GM18951 (cell line): ENCODE data around the gene ZNF629.
A peak's percentile ranks its signal among the peaks of the same experiment; 100 is the strongest.

Source experiments
- POLR2A ChIP-seq: IDR thresholded peaks from 4 replicates; pipeline ENCODE4 v1.6.1; 2011; ENCODE audit warnings: mild to moderate bottlenecking; ENCODE audit not compliant: insufficient read length, insufficient read depth; ENCODE audit errors: extremely low read depth
- in situ Hi-C: fragments of 300-500 bp; cut with MboI; formaldehyde crosslinking; loops from one replicate; pipeline ENCODE4 v1.12.0; 2022; ENCODE audit warnings: low sequenced_read_pairs, mixed read lengths, inconsistent platforms; ENCODE audit not compliant: unreplicated experiment

ZNF629 gene

DNA sequence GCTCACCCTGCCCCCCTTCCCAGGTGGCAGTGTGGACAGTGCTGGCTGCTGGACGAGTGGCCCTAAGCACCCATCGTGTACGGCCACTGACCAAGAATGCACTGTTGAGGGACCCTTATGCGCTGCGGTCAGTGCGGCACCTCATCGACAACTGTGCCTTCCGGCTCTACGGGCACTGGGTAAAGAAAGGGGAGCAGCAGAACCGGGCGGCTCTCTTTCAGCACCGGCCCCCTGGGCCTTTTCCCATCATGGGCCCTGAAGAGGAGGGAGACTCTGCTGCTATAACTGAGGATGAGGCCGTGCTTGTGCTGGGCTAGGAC, 30.3 kb downstream of the ZNF629 start:
- TF ChIP-seq POLR2A: no peak
- in situ Hi-C loops: no loop called here

DNA sequence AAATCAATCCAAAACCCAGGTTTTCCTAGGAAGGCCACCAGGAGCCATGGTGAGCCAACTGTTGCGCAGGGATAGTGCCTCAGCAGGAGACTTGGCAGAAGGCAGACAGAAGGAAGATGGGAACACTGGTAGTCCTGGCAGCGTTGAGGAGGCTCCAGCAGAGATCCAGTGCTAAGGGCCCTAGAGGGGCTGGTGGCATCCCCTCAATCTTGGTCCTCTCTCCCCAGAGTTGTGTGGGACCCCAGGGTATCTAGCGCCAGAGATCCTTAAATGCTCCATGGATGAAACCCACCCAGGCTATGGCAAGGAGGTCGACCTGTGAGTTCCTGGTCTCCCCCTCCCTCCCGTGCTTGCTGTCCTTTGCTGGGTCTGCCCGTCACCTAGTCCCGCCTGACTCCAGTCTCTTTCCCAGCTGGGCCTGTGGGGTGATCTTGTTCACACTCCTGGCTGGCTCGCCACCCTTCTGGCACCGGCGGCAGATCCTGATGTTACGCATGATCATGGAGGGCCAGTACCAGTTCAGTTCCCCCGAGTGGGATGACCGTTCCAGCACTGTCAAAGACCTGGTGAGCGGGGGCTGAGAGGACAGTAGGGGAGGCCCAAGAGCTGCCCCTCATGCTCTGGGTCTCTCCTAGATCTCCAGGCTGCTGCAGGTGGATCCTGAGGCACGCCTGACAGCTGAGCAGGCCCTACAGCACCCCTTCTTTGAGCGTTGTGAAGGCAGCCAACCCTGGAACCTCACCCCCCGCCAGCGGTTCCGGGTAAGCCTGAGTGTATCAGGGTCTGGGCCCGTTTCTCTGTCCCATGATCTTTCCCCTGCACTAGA, 30.8 kb downstream of the ZNF629 start:
- in situ Hi-C loops: no loop called here
- no peak for TF ChIP-seq POLR2A

DNA sequence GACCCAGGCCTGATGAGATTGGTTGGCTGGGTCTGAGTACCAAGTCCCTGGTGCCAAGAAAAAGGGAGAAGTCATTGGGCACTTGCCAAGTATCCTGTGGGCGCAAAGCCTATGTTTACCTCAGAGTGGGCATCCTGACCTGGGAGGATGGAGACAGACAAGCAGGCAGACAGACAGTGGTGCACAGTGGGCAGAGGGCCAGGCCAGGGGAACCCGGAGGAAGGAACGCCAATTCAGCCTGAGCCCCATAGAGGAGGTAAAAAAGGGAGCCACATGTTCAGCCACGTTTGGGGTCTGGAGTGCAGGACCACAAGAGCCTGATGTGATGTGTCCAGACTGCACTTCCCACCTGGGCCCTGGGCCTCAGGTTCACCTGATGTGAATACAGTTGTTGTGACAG, 33.4 kb downstream of the ZNF629 start:
- in situ Hi-C loops: no loop called here
- TF ChIP-seq POLR2A: no peak

DNA sequence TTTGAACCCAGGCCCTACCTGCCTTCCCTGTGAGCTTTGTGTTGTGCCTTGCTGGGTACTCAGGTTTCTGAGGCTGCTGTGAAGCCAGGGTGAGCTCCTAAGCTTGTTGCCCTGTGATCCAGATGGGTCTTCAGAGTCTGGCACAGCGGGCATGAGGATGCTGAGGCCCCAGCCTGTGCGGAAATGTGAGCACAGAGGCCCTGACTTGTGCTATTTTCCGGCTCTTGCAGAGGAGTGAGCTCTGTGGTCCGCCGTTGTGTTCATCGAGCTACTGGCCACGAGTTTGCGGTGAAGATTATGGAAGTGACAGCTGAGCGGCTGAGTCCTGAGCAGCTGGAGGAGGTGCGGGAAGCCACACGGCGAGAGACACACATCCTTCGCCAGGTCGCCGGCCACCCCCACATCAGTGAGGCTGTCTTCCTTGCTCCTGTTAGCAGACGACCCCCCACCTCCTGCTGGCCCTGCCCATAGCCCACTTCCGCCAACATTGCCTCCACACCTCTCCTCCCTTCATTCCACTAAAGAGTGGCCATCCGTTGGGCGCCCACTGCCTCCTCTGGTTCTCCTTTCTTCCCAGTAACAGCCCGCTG, 36.0 kb downstream of the ZNF629 start:
- in situ Hi-C loops: no loop called here

DNA sequence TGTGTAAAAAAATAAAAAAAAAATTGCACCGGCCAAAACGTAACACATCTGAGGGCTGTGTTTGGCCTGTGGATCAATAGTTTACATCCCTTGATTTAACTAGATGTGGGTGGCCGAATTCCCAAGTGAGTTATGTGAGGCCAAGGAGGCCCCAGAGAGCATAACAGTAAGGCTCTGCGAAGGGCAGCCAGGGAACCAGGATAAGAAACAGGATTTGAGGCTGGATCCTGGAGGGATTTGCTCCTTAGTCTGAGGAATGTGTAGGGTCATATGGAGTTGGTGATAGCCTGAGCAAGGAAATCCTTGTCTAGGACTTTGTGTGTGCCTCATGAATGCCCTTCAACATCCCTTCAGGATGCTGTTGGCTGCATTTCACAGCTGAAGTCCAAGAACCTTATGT, 36.8 kb downstream of the ZNF629 start:
- in situ Hi-C loops: no loop called here
- no peak for TF ChIP-seq POLR2A

More for the DNA sequence above, 36.0 kb downstream of the ZNF629 start:
- no peak for TF ChIP-seq POLR2A

DNA sequence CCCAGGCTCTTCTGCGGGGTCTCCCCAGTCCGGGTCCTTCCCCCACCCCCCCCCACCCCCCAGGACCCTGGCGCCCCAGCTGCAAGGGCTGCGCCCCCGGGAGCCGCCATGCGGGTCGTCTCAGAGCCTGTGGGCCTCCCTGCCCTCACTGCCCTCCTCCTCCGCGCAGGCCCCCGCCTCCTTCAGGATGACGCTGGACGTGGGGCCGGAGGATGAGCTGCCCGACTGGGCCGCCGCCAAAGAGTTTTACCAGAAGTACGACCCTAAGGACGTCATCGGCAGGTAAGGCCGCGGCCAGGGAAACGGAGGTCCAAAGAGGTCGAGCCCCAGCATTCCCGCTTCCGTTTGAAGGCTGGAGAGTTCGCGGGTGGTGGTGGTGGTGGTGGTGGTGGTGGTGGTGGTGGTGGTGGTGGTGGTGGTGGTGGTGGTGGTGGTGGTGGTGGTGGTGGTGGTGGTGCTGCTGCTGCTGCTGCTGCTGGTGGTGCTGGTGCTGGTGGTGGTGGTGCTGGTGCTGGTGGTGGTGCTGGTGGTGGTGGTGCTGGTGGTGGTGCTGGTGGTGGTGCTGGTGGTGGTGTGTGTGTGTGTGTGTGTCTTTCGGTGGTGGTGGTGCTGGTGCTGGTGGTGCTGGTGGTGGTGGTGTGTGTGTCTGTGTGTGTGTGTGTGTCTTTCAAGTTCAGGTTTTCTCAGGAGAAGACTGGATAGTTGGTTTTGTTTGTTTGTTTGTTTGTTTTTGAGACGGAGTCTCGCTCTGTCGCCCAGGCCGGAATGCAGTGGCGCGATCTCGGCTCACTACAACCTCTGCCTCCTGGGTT, 38.2 kb downstream of the ZNF629 start:
- no peak for TF ChIP-seq POLR2A
- in situ Hi-C loops: no loop called here

DNA sequence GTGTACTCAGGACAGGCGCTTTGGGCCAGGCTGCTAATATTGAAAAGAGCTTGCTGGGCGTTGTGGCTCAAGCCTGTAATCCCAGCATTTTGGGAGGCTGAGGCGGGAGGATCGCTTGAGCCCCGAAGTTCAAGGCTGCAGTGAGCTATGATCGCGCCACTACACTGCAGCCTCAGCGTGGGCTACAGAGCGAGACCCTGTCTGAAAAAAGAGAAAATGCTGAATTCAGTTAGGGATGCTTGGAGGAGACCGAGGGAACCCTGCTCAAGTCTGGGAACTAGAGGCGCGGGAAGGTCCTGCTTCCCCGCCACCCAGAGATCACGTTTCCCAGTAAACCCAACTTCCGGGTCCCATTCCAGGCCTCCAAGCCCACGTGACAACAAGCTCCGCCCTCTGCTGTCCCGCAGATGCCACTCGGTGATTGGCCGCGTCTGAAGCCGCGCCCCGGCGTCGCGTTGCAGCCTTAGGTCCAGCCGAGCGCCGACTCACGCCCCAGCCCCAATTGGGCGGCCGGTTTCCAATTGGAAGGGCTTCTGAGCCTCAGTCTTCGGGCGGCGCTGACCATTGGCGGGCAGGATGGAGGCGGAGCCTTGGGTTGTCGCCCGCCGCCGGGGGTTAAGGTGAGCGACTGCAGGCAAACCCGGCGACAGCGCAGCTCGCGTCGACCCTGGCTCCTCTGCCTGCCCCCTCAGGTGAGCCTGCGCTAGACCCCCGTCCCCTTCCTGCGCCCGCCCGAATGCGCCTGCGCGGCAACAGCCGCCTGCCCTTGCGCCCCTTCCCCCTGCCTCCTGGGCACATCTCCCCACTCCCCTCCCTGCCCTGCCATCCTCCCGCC, 39.0 kb downstream of the ZNF629 start, which contains the start of gene PHKG2:
Gene PHKG2, plus strand, starts transcription at position 627 of the 835 bp plus-strand sequence. CDS start 396 bp downstream, outside the sequence.
- TF ChIP-seq POLR2A: peak; percentile 87
- in situ Hi-C loops: no loop called here

DNA sequence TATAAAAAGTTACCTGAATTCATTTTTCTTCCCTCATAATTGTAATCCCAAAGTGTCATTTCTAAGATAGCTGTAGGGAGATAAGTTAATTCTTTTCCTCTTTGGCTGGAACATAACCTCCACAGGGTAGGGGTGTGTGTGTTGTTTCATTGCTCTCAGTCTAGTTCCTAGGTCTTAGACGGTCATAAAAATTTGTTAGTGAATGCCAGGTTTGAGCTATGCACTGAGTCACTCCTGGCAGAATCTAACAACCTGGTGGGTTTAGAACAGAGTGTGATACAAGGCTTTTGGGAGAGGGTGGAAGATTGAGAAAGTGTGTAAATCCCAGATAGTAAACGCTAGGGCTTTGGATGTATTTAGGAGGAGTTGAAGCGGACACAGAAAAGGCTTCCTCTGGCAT, 39.7 kb downstream of the ZNF629 start:
- in situ Hi-C loops: no loop called here
- no peak for TF ChIP-seq POLR2A

DNA sequence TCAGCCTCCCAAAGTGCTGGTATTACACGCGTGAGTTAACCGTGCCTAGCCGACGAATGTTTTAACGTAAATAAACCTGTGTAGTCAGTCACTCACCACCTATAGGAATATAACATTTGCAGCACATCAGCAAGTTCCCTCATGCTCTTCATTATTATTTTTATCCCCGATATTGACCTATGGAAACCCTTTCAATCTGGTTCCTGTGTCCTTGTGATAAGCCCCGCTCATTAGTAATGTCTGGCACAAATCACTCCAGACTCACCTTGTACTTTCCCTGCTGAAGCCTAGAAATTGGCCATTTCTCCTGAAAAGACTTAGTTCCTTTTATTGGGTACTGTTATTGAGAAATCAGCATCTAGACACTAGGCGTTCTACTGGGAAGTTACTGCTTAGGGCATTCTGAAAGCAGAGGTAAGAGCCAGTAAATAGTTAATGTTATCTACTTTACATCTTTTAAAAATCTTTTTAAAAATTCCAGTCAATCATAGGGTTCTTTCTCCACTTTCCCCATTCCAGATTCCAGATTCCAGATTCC, 40.3 kb downstream of the ZNF629 start:
- in situ Hi-C loops: no loop called here
- no peak for TF ChIP-seq POLR2A

DNA sequence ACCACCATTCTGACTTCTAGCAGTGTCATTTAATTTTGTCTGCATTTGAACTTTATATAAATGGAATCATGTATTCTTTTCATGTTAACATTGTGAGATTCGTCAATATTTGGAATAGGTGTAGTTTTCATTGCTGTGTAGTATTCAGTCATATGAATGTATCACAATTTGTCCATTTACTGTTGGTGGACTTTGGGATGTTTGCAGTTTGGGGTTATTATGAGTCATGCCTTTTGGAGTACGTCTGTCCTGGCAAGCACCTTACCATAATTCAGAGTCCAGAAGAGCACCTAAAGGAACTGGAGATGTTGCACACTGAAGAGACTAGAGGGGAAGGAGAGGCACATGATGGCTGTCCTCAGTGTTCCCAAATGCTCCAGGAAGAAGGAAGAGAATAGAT, 41.9 kb downstream of the ZNF629 start:
- no peak for TF ChIP-seq POLR2A
- in situ Hi-C loops: no loop called here

DNA sequence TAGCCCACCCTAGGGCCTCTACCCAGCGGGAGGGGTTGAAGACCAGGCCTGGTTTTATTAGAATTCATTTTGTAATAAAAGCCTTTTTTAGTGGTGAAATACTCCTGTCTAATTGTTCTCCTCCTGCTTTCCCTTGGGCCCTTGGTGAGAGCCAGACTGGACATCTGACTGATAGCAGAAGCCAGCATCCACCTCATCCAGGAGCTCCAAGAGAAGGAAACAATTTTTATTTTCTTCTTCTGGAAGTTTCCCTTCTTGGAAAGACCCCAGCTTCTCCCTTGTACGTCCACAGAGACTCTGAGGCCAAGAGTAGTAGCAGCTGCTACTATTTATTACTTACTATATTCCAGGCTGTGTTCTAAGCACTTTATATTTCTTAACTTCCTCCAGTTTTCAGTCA, 42.8 kb downstream of the ZNF629 start:
- in situ Hi-C loops: no loop called here
- TF ChIP-seq POLR2A: no peak

DNA sequence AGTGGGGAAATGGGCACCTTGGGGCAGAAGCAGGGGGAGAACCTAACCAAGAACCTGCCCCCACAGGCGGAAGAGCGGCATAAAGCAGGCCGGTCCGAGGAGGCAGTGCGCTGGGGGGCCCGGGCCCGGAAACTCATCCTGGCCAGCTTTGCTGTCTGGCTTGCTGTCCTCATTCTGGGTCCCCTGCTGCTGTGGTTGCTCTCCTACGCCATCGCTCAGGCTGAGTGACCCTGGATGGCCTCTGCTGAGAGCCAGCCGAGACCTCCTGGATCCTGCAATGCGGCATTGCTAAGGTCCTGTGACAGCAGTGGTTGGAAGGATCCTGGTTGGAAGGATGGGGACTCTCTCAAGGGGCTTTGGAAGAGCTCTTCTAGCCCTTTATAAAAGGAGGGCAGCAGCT, 43.3 kb downstream of the ZNF629 start:
- in situ Hi-C loops: no loop called here

More for the DNA sequence above, 43.3 kb downstream of the ZNF629 start:
- no peak for TF ChIP-seq POLR2A
